Cerebellar nuclear complex (tissue), 1 donor: Measurements from ENCODE around the gene KRTAP5-7.
"Not testable (repeated sequence)": the region's sequence is repeated elsewhere in the genome, so short reads cannot be mapped to it uniquely, and the experiment has no call there.

Experiments used
- DNase-seq, 2 experiments: peaks; one replicate each; lab custom pipeline; 2025; lab: John Stamatoyannopoulos, UW

KRTAP5-7 gene

GRCh38 chr11:71557257-71557656, 30.2 kb downstream of the KRTAP5-7 start:
- no peak for DNase-seq

DNA sequence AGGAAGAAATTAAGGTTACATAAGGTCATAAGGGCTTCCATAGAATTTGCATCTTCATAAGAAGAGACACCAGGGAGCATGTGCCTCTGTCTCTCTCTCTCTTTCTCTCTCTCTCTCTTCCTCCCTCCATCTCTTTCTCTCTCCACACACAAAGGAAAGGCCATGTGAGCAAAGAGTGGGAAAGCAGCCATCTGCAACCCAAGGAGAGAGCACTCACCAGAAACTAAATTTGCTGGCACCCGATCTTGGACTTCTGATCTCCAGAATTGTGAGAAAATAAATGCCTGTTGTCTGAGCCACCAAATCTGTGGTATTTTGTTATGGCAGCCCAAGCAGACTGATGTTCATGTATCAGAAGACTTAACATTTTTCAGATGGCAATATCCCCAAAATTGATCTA, 31.9 kb downstream of the KRTAP5-7 start:
- DNase-seq: no peak

DNA sequence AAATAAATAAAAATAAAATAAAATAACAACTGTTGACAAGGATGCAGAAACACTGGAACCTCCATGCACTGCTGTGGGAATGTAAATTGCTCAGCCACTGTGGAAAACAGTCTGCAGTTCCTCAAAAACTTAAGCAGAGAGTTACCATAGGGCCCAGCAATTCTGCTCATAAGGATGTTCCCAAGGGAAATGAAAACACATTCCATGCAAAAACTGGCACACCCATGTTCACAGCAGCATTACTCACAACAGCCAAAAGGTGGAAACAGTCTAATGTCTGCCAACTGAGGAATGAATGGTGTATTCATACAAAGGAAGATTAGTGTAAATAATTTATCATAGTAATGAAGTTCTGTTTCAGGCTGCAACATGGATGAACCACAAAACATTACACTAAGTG, 35.1 kb downstream of the KRTAP5-7 start:
- DNase-seq: no peak

- no peak for DNase-seq
Observed at GRCh38 chr11:71563406-71563805, 36.3 kb downstream of the KRTAP5-7 start.

- no peak for DNase-seq
Observed at GRCh38 chr11:71564430-71564829, 37.4 kb downstream of the KRTAP5-7 start.

GRCh38 chr11:71565263-71565662, 38.2 kb downstream of the KRTAP5-7 start, which contains the start of gene KRTAP5-10:
TSS of gene KRTAP5-10 (plus strand) at chr11:71565563. CDS start at chr11:71565588, 25 bp downstream.
- DNase-seq: no peak

DNA sequence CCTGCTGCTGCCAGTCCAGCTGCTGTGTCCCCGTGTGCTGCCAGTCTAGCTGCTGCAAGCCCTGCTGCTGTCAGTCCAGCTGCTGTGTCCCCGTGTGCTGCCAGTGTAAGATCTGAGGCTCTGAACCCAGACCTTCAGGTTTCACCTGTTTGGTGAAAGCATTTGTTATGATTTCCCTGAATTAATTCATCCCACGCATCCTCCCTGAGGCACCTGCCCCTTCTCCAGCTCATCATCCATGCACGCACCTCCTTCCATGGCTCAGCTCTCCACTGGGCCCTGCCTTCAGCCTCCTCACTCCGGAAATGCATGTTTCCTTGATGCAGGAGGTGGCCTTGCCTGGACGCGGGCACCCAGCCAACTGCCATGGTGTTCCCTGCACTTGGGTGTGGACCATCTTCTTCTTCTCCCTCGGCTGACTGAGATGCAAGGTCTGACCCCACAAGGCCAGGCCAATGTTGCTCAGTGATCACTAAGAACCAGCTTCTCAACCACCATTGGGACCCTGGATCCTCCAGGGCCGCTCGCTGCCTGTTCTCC, 39.1 kb downstream of the KRTAP5-7 start:
- DNase-seq: no peak

DNA sequence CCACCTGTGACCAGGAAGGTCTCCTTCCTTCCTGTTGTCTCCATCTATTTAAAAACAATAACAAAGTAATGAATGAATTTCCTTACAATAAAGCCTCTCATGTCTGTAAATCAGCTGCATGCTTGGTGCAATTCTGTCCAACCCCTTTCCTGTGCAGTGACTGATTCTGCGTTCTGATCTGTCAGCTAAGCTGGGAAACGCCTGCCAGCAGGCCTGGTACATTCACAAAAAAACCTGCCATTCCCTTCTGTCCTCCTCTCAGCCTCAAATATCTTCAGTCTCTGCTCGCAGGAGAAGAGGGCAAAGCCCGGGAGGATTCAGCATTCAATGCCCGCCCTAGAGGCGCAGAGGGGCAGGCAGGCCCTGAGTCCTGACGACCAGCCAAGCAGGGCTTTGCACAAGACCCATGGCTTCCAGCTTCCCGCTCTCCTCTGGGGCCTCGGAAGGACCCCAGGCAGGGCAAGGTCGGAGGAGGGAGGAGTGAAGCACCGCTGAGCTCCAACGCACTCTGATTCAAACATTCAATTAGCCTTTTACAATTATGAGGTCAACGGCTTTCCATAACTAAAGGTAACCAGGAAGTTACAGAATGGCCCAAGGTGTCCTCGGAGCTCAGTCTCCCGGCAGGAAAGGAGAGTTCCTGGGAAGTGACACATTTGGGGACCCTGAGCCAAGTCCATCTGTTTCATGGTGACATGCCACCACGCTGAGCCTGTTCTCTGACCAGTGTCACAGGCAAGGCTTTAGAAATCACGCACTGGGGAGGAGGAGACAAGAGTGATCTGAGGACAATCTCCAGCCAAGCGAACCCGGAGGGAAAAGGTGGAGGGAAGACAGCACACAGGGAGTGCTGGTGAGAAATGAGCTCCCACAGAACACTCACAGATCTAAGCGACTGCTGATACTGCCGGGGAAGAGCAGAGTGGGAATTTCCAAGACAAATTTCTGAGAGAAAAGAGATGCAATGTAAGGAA, 39.8 kb downstream of the KRTAP5-7 start:
- DNase-seq: not testable (repeated sequence)

DNA sequence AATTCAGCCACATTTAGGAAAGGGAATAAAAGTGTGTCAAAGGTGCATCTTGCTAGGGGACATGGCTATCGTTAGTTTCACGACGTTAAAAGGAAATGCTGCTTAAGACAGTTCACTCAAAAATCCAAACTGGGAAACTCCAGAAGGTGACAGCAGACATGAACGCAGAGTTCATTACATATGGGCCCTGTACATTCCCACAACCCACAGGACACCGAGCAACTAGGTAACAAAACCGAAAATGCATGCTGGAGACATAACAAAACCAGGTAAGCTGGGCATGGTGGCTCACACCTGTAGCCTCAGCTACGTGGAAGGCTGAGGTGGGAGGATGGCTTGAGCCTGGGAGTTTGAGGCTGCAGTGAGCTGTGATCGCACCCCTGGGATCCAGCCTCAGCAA, 40.6 kb downstream of the KRTAP5-7 start:
- DNase-seq: not testable (repeated sequence)

- no peak for DNase-seq
Observed at GRCh38 chr11:71568704-71569349, 41.8 kb downstream of the KRTAP5-7 start.

DNA sequence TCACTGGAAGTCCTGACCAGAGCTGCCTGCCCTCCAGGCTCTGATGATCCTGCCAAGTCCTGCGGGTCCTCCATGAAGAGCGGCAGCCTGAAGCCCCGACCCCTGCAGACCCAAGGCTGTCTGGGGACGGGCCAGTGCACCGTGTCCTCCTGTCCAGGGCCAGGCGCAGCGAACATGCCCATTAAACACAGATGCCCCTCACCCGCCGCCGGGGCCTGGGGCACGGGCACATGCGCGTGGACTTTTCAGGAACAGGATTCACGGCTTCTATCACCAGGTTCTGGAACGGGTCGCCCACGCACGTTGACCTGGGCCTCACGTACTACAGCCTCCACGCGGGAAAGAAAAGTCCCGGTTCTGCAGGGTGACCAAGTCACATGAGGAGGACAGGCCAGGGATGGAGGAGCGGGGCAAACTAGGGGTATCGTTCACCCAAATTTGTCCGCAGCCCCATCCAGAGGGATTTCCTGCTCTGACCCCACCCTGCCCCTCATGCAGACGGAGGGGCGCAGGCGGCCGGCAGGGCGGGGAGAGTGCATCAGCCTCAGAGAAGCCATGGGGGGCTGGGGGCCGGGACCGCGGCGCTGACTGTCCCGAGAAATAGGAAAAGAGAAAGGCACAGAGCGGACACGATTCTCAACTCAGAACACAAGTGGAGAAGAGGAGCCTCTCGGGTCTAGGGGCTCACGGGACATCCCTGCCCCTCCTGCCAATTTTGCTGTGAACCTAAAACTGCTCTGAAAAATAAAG, 44.2 kb downstream of the KRTAP5-7 start:
- not testable (repeated sequence) for DNase-seq

DNA sequence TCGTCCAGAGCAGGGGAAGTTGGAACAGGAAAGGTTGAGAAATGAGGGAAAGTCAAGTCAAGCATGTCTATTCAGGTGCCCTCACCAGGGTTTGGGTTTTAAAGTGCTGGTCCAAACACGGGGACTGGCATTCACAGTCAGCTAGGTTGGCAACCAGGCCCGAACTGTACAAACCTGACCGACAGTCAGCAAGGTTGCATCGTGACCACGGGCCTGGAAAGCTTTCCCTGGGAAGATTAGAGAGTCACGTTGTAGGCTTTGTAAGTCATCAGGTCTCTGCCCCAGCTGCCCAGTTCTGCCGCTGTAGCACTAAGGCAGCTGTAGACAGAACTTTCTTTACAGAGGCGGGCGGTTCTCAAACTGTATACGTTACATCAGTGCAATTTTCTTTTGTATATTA, 45.7 kb downstream of the KRTAP5-7 start:
- no peak for DNase-seq

GRCh38 chr11:71574418-71574817, 47.4 kb downstream of the KRTAP5-7 start:
- DNase-seq: no peak

DNA sequence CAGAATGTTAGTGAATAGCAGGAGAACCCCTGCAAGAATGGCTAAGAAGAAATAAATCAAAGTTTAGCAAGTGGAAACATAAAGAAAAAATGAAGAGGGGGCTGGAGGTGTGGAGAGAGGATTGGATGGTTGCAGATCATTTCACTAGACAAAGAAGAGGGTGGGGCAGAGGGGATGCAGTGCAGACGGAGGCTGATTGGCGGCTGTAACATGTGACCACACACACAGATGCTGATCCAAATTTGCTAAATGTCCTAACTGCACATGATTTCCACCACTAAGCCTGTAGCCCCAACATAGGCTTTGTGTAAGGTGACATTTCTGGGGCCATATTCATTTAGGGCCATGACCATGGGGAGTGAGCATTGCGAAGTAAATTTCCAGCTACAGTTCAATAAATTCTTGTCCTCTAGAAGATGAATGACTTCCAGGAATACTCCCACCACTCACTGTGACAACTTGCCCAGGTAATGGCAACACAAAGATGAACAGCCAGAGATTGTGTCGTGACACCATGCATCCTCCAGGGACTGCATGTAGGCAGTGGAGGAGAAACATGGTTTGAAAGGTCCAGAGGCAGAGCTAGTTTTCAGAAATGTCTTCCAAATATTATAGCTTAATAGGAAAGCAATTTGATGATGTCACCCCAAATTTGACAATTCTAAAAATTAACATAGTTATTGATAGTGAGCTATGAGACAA, 48.8 kb downstream of the KRTAP5-7 start:
- DNase-seq: no peak

DNA sequence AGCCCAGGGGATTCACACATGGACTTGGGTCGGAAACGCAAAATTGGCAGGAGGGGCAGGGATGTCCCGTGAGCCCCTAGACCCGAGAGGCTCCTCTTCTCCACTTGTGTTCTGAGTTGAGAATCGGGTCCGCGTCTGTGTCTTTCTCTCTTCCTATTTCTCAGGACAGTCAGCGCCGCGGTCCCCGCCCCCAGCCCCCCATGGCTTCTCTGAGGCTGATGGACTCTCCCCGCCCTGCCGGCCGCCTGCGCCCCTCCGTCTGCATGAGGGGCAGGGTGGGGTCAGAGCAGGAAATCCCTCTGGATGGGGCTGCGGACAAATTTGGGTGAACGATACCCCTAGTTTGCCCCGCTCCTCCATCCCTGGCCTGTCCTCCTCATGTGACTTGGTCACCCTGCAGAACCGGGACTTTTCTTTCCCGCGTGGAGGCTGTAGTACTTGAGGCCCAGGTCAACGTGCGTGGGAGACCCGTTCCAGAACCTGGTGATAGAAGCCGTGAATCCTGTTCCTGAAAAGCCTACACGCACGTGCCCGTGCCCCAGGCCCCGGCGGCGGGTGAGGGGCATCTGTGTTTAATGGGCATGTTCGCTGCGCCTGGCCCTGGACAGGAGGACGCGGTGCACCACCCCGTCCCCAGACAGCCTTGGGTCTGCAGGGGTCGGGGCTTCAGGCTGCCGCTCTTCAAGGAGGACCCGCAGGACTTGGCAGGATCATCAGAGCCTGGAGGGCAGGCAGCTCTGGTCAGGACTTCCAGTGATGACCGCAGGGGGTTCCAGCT, 49.8 kb downstream of the KRTAP5-7 start:
- not testable (repeated sequence) for DNase-seq

DNA sequence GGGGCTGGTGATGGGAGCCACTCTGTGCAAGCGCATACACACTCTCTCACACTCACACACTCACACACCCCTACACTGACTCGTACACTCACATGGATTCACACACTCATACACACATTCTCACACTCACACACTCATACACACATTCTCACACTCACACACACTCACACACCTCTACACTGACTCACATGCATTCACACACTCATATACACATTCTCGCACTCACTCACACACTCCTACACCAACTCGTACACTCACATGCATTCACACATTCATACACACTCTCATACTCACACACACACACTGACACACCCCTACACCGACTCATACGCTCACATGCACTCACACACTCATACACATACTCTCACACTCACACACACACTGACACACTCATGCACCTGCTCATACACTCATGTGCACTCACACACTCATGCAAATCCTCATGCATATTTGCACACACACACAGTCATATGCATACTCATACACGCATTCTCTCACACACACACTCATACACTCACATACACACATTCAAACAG, 50.5 kb downstream of the KRTAP5-7 start:
- no peak for DNase-seq
